GM10248 (cell line): ENCODE measurements around the gene IFNA13.
"Not testable (repeated sequence)": the region's sequence is repeated elsewhere in the genome, so short reads cannot be mapped to it uniquely, and the experiment has no call there.

ENCODE experiments used
- CTCF ChIA-PET: fragments of 300-600 bp; sonication (Branson Sonifier 250); formaldehyde crosslinking; extraction: SDS; loops from one replicate; lab custom pipeline; 2021; ENCODE audit warnings: antibody characterized with exemption; lab: Yijun Ruan, JAX
- POLR2A ChIA-PET: fragments of 350-650 bp; sonication (Branson Sonifier 250); formaldehyde crosslinking; extraction: SDS; loops from one replicate; lab custom pipeline; 2020; ENCODE audit warnings: antibody characterized with exemption; lab: Yijun Ruan, JAX
- DNase-seq: peaks from one replicate; pipeline ENCODE4 v3.0.0; 2012; ENCODE audit errors: extremely low spot score
- TF ChIP-seq, protein P1 (sequence below): IDR thresholded peaks from 2 replicates; pipeline ENCODE4 v1.5.1; 2012; ENCODE audit warnings: mild to moderate bottlenecking, low read depth; ENCODE audit errors: extremely low read depth, missing control alignments, control extremely low read depth

The IFNA13 gene

DNA sequence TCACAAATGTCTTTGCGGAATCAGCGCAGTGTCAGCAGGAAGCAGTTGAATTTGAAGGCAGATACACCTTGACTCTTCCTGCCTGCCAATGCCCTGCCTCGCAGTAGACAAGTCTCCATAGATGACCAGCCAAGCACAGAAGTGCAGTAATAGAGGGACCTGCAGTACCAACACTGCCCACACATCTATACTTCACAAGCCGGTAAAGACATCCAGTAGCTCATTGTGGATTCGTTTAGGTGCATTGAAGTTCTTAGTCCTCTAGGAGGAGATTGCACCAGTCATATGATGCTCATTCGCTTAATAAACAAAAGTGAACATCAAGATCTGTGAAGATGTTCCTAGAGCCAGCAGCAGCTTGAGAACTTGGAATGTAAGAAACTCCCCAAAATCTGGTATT lies 24.4 kb upstream of the IFNA13 start:
- no peak for DNase-seq
- POLR2A ChIA-PET = no interaction called here
- TF ChIP-seq, protein P1, sequence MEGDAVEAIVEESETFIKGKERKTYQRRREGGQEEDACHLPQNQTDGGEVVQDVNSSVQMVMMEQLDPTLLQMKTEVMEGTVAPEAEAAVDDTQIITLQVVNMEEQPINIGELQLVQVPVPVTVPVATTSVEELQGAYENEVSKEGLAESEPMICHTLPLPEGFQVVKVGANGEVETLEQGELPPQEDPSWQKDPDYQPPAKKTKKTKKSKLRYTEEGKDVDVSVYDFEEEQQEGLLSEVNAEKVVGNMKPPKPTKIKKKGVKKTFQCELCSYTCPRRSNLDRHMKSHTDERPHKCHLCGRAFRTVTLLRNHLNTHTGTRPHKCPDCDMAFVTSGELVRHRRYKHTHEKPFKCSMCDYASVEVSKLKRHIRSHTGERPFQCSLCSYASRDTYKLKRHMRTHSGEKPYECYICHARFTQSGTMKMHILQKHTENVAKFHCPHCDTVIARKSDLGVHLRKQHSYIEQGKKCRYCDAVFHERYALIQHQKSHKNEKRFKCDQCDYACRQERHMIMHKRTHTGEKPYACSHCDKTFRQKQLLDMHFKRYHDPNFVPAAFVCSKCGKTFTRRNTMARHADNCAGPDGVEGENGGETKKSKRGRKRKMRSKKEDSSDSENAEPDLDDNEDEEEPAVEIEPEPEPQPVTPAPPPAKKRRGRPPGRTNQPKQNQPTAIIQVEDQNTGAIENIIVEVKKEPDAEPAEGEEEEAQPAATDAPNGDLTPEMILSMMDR = no peak
- CTCF ChIA-PET = interaction anchor here (1.0 to 4.3 kb wide), 9 partner anchors 10 to 197 kb away, joined by 3 to 23 read pairs (median 8); no protein-coding TSS in a partner anchor

DNA sequence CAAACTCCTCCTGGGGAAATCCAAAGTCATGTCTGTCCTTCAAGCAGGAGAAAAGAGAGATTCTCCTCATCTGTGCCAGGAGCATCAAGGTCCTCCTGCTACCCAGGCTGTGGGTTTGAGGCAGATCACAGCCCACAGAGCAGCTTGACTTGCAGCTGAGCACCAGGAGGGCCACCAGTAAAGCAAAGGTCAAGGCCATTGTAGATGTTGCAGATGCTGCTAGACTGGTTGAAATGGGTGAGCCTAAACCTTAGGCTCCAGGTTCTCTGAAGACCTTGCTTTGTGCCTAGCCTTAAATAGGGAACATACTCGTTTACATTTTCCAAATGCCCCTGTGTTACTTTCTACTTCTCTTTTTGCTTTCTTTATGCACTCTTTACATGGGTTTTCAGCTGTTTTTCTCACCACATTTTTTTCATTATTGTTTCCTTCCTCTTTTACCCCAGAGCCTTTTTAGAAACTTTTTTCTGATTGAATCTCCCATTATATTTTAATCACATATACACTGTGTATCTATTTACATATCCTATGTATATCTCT lies 17.3 kb upstream of the IFNA13 start, which contains the start of gene IFNA2:
Gene IFNA2 (minus strand): TSS at position 268 of the 540 bp plus-strand sequence. CDS start 69 bp downstream, at position 199.
- ChIA-PET POLR2A (no interaction called here), CTCF (interaction anchor here (1.1 to 4.2 kb wide), 2 partner anchors 11 to 48 kb away, joined by 4 to 30 read pairs; no protein-coding TSS in a partner anchor)
- TF ChIP-seq, protein P1 = no peak
- no peak for DNase-seq

DNA sequence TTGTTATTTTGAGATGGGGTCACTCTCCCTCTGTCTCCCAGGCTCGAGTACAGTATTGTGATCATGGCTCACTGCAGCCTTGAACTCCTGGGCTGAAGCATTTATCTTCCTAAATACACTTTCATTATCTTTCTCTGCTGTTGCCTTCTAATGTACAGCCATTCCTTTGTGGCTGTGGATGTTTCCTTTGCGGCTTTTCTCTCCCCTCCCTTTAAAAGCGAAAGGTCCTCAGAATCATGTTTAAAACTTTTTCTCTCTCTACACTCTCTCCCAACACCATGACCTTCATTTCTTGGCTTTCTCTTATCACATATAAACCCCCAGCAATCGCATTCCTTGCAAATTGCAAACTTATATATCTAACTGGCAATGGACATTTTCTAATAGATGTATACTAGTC lies 15.8 kb upstream of the IFNA13 start:
- no peak for DNase-seq
- POLR2A ChIA-PET = no interaction called here
- CTCF ChIA-PET = no interaction called here
- TF ChIP-seq, protein P1 = no peak

DNA sequence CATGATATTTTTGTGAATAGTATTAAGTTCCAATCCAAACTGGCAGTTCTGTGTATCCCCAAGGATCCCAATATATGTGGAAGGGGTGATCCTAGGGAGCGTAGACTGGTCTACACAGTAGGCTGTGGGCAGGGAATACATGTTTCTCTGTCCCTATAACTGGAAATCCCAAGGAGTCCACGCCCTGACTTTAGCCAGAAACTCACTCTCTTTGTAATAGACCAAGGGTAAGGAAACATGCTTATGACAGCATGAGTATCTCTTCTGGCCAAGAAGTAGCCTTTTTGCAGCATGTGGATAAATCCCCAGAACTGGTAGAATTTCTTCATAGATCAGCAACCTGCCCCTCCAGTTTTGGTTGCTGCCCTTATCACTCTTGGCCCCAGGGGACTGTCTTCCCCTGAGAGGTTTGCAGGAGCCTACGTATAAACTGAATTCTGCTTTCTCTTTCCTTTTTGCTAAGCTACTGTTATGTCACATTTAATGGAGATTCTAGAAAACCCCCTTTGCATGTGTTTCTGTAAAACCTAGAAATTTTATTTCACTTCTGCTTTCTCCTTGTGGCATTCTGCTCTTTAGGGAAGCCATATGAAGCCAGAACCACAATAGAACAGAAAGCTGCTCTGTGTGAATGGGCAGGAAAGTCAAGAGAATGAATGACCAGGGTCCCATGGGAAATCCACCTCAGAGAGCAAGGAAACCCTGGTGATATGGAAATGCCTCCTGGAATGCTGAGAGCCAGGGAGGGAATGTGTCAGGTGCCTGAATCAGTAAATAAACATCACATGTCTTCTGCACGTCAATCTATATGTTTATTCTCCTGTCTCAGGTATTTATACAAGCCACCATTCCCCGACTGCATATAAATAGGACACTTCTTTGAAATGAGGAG lies 13.8 kb upstream of the IFNA13 start:
- ChIA-PET CTCF (interaction anchor here (1.2 to 8.4 kb wide), 4 partner anchors 9 to 56 kb away, joined by 3 to 40 read pairs (median 14); no protein-coding TSS in a partner anchor), POLR2A (no interaction called here)
- TF ChIP-seq, protein P1 = no peak
- peak; percentile 61 for DNase-seq

DNA sequence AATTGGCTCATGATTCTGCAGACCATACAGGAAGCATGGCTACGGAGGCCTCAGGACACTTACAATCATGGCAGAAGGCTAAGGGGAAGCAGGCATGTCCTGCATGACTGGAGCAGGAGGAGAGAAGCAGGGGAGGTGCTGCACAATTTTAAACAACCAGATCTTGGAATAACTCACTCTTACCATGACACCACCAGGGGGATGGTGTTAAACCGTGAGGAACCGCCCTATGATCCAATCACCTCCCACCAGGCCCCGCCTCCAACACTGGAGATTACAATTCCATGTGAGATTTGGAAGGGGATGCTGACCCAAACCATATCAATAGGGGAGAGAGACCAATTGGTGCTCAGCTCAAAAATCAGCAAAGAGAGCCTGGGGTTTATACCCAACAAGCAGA lies 3.6 kb upstream of the IFNA13 start:
- POLR2A ChIA-PET, DNase-seq: not testable (repeated sequence)
- CTCF ChIA-PET = interaction anchor here (0.9 kb wide), 1 partner anchor 25 kb away, joined by 3 read pairs; no protein-coding TSS in a partner anchor

DNA sequence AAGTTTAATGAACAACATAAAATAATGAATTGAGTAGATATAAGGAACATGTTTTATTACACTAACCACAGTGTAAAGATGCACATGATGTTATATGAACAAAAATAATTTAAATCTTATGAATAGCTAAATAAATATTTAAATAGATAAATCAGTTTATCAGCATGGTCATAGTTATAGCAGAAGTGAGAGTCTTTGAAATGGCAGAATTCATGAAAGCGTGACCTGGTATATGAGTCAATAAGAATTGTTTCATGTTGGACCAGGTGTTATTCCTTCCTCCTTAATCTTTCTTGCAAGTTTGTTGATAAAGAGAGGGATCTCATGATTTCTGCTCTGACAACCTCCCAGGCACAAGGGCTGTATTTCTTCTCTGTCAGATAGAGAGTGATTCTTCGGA lies 688 bp downstream of the IFNA13 start:
- CTCF ChIA-PET, POLR2A ChIA-PET, DNase-seq: not testable (repeated sequence)

DNA sequence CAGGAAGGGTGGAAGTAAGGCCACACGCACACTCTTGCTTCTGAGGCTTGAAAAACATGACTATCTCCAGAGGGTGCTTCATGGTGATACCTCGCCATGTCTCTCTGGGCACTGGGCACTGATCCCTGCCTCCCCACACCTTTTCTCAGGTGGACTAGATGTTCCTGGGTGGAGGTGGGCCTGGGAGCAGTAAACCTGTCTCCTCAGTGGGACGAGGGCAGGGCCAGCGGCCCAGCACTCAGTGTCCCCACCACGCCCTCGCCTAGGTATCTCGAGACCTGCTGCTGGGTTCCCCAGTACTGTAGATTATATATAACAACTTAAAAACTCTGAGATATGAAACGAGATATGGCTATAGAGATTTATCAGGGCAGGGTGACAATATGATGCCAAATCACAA lies 5.6 kb downstream of the IFNA13 start:
- ChIA-PET POLR2A (no interaction called here), CTCF (interaction anchor here (1.1 to 1.6 kb wide), 3 partner anchors 8 to 19 kb away, joined by 3 to 4 read pairs (median 4); no protein-coding TSS in a partner anchor)
- no peak for DNase-seq
- TF ChIP-seq, protein P1 = no peak
